Right renal pelvis (tissue), 4 donors: Measurements from ENCODE around the gene PLCB3. TPM values are rescaled to one million over a fixed set of nuclear protein-coding genes. Genes with fewer than 3 reads are reported as not detected.

Source experiments
- DNase-seq, 4 donors: peaks; one replicate each; pipeline ENCODE4 v3.0.0-alpha.2; 2013; ENCODE audit warnings: low read depth in 4 of 4, low spot score in 3 of 4, missing footprints in 1 of 4
- polyA plus RNA-seq, 4 donors: library from polyadenylated mRNA; unstranded; fragments of 120-200 nt; gene quantifications; one replicate each; pipeline ENCODE4 v1.2.1, GENCODE V29; 2013; ENCODE audit not compliant: insufficient read length in 4 of 4

Gene PLCB3
- polyA plus RNA-seq: 10 to 100 TPM; 12.2 to 15.1 (median 13.8) TPM

- DNase-seq: no peak
Observed at GRCh38 chr11:64251016-64251752, at the start of gene PLCB3. PLCB3 (plus strand) TSS chr11:64251530; CDS start chr11:64251650, 120 bp downstream.

DNA sequence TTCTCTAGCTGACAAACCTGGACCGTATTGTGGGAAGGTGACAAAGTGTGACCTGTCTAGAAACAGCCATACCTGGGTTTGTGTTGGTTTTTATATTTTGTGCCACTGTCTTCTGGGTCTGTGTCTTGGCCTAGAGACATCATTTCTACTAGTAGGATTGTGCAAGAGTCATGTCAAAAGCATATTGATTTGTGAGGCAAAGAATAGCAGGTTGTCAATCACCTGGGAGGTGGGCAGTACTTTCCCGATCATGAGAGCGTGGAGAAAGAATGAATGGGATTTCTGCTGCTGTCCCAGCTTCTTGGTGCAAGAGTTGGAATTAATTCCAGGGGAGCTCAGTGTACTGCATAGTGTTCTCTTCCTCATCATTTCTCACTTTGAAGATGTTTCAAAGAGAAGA lies 49.8 kb upstream of the PLCB3 start:
- DNase-seq: no peak

DNA sequence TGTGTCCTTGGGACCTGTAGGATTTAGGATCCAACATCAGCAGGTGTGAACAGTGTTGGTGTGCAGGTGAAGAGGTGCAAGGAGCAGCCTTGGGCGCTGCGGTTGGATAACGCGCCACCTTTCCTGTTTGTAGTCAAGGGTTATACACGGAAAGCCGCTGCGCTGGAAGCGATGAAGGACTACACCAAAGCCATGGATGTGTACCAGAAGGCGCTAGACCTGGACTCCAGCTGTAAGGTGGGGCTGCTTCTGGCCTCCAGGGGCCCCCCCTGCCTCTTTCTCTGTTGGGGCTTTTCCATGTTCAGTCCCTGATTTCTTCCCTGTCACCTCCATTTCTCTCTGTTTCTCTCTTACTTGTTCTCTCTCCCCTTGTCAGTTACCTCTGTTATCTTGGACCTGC lies 48.3 kb upstream of the PLCB3 start:
- DNase-seq: no peak

GRCh38 chr11:64203421-64204079 lies 47.8 kb upstream of the PLCB3 start:
- no peak for DNase-seq

- no peak for DNase-seq
Observed at GRCh38 chr11:64204080-64204440, 47.3 kb upstream of the PLCB3 start.

DNA sequence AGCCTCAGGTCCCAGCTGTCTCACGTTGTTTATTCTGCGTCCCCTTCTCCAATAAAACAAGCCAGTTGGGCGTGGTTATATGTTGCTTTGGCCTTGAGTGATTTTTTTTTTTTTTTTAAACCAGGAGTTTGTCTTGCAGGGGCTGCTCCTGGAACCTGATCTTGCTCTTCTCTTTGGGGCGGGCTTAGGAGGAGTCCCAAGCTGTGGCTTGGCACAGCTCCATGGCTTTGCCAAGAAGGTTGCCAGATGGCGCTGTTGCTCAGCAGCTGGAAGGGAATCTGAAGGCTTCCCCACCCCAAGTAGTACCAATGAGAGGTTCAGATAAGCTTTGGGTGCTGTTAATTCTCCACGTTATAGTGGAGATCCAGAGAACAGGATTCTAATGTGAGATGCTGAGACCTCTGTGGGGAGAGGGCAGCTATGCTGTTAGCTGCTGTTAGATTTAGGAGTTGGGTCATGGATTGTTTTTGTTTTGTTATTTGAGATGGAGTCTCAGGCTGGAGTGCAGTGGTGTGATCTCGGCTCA lies 46.8 kb upstream of the PLCB3 start:
- peak; percentile 72 to 82 (median 78) for DNase-seq

GRCh38 chr11:64206457-64207255 lies 44.7 kb upstream of the PLCB3 start, which contains the start of gene FERMT3:
FERMT3 (plus strand) TSS chr11:64206721; CDS start chr11:64207365, 644 bp downstream.
- no peak for DNase-seq

DNA sequence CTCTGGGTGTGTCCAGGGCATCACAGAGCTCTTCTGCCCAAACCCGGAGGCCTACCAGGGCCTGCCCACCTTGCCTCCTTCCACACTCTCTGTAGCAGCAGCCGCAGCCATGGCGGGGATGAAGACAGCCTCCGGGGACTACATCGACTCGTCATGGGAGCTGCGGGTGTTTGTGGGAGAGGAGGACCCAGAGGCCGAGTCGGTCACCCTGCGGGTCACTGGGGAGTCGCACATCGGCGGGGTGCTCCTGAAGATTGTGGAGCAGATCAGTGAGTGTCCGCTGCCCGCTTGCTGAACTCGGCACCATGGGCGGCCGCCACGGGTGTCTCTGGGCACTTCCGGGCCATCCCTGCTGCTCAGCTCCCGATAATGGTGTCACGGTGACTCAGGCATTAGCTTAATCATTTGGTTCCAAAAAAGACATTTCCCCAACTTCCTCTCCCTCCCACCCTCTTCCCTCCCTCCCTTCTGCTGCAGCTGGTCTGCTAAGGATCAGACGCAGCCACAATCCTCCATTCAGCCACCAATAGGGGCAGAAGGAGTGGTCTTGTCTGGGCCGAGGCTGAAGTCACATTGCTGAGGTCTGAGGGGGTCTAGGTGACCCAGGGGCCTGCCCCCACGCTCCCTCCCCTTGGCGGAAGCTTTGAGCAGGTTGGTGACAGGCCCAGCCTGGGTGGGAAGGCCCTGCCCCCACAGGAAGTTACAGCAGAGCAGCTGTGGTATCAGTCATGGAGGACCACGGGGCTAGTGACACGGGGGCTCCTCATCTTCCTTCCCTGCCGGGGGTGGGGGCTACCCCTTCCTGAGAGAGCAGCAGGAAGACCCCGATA lies 43.9 kb upstream of the PLCB3 start:
- no peak for DNase-seq

GRCh38 chr11:64208086-64208795 lies 43.1 kb upstream of the PLCB3 start:
- no peak for DNase-seq

DNA sequence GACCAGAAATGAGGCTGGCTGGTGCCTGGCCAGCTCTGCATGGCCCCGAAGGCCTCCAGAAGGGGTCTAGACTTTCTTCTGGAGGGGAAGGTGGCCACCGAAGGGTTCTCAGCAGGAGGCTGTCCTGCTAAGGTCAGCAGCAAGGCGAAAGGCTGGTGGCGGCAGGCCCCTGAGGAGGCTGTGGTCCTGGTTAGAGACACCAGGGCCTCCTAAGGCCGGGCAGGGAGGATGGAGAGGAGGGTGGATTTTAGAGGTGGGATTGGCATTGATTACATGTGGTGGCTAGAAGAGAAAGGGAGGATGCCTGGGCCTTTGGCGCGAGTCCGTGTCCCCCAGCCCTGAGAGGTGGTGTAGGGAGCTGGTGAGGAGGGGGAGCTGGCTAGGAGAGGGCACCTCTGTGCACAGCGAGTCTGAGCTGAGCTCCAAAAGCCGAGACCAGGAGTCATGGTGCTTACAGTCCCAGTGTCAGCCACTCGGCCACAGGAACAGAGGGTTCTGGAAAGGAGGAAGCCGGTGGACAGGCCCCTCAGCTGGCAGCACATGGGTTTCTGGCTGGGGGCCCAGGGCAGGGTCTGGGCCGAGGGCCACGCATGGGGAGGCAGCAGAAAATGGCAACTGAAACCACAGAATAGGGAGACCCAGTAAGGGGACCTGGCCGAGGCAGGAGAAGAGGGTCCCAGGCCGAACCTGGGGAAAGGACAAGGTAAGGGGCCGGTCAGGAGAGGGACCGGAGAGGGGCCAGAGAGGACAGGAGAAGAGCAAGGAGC lies 42.4 kb upstream of the PLCB3 start:
- no peak for DNase-seq

- no peak for DNase-seq
Observed at GRCh38 chr11:64209563-64209843, 41.8 kb upstream of the PLCB3 start.

- no peak for DNase-seq
Observed at GRCh38 chr11:64210301-64211020, 40.9 kb upstream of the PLCB3 start.

GRCh38 chr11:64211181-64211872 lies 40.0 kb upstream of the PLCB3 start:
- no peak for DNase-seq

GRCh38 chr11:64216879-64217278 lies 34.5 kb upstream of the PLCB3 start:
- no peak for DNase-seq

- DNase-seq: no peak
Observed at GRCh38 chr11:64218628-64219353, 32.5 kb upstream of the PLCB3 start.

DNA sequence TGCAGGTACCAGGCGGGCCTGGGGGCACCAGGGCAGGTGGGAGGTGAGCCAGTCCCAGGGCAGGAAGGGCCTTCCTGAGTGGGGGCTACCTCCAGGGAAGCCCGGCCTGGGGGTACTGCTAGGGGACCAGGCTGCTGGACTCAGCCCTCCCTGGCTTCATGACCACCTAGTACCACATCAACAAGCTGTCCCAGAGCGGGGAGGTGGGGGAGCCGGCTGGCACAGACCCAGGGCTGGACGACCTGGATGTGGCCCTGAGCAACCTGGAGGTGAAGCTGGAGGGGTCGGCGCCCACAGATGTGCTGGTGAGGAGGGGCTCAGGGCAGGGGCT lies 32.0 kb upstream of the PLCB3 start:
- DNase-seq: no peak

DNA sequence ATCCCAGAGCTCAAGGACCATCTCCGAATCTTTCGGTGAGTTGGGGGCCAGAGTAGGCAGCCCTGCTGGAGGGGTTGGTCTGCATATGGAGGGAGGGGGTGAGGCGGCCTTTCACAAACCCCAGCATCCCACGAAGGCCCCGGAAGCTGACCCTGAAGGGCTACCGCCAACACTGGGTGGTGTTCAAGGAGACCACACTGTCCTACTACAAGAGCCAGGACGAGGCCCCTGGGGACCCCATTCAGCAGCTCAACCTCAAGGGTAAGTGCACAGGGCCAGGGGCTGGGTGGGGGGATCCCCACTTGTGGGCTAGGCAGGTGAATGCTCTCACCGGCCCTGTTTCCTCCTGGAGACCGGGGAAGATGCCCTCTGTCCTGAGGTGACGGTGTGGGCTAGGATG lies 31.6 kb upstream of the PLCB3 start:
- no peak for DNase-seq
